ENCODE measurements around the gene ATM. TPM values are rescaled to one million over a fixed set of nuclear protein-coding genes. Genes with fewer than 3 reads are reported as not detected.
"Not testable (repeated sequence)": the region's sequence is repeated elsewhere in the genome, so short reads cannot be mapped to it uniquely, and the experiment has no call there.

The ATM gene
- total RNA-seq, 1 donor from 2014 or later = 51.2 TPM

- Mint-ChIP-seq H3K9me3 (ENCODE audit: unreplicated experiment) (no peaks in the 10 kb centered on the region), H3K4me3 (ENCODE audit: unreplicated experiment) (no peak overlapping the region), H3K36me3 (ENCODE audit: low read depth, unreplicated experiment) (no peaks in the 10 kb centered on the region), H3K4me1 (ENCODE audit: low read depth, unreplicated experiment) (no peaks in the 10 kb centered on the region), H3K27me3 (ENCODE audit: low read depth, unreplicated experiment) (no peaks in the 10 kb centered on the region), H3K27ac (ENCODE audit: unreplicated experiment) (no peak overlapping the region)
- no peaks in the 10 kb centered on the region for H3K79me2 ChIP-seq (ENCODE audit: insufficient read depth, low read length)
- H4K20me1 ChIP-seq (ENCODE audit: insufficient read depth, low read length) = no peaks in the 10 kb centered on the region
- H3K27me3 ChIP-seq (ENCODE audit: insufficient read depth, low read length) = no peaks in the 10 kb centered on the region
- H3K9ac ChIP-seq (ENCODE audit: low read length) = no peak overlapping the region
- DNase-seq (ENCODE audit: low read depth) (no peak), FAIRE-seq (no peak)
- H3K4me2 ChIP-seq (ENCODE audit: low read length) = no peak overlapping the region
- H3K9me3 ChIP-seq (ENCODE audit: insufficient read depth, low read depth, low read length) = no peaks in the 10 kb centered on the region
- no peak overlapping the region for H3K4me3 ChIP-seq (ENCODE audit: insufficient read depth, low read depth, low read length)
- H2AFZ ChIP-seq (ENCODE audit: low read depth, low read length) = no peak overlapping the region
- H3K27ac ChIP-seq (ENCODE audit: low read depth, low read length) = no peak overlapping the region
- no peaks in the 10 kb centered on the region for H3K36me3 ChIP-seq (ENCODE audit: insufficient read depth, low read length)
- TF ChIP-seq EZH2 (IDR thresholded peaks at IDR 0.05; ENCODE audit: insufficient read depth, low read length) (no peak), CTCF (IDR thresholded peaks at IDR 0.05; ENCODE audit: insufficient read depth, low read depth, low read length) (no peak)
- H3K4me1 ChIP-seq (ENCODE audit: insufficient read depth, low read length) = no peaks in the 10 kb centered on the region
These were observed 171.9 kb downstream of the ATM start for GRCh38 chr11:108394744-108395284.

- not testable (repeated sequence) for H2AFZ ChIP-seq (ENCODE audit: low read depth, low read length); H3K27me3 Mint-ChIP-seq (ENCODE audit: low read depth, unreplicated experiment); H3K9ac ChIP-seq (ENCODE audit: low read length); H3K27ac ChIP-seq (ENCODE audit: low read depth, low read length); DNase-seq (ENCODE audit: low read depth); H3K27ac Mint-ChIP-seq (ENCODE audit: unreplicated experiment); H3K4me2 ChIP-seq (ENCODE audit: low read length); H3K9me3 Mint-ChIP-seq (ENCODE audit: unreplicated experiment); H4K20me1 ChIP-seq (ENCODE audit: insufficient read depth, low read length); H3K4me1 ChIP-seq (ENCODE audit: insufficient read depth, low read length); H3K4me3 ChIP-seq (ENCODE audit: insufficient read depth, low read depth, low read length); H3K4me1 Mint-ChIP-seq (ENCODE audit: low read depth, unreplicated experiment); H3K79me2 ChIP-seq (ENCODE audit: insufficient read depth, low read length); H3K36me3 Mint-ChIP-seq (ENCODE audit: low read depth, unreplicated experiment); H3K27me3 ChIP-seq (ENCODE audit: insufficient read depth, low read length); FAIRE-seq; H3K4me3 Mint-ChIP-seq (ENCODE audit: unreplicated experiment); H3K36me3 ChIP-seq (ENCODE audit: insufficient read depth, low read length); H3K9me3 ChIP-seq (ENCODE audit: insufficient read depth, low read depth, low read length)
These were observed 173.8 kb downstream of the ATM start for GRCh38 chr11:108396672-108397071.

- Histone ChIP-seq H3K4me3 (ENCODE audit: insufficient read depth, low read depth, low read length) (no peak overlapping the region), H3K4me1 (ENCODE audit: insufficient read depth, low read length) (no peaks in the 10 kb centered on the region), H3K27ac (ENCODE audit: low read depth, low read length) (no peak overlapping the region), H2AFZ (ENCODE audit: low read depth, low read length) (no peak overlapping the region), H3K79me2 (ENCODE audit: insufficient read depth, low read length) (no peaks in the 10 kb centered on the region), H3K9me3 (ENCODE audit: insufficient read depth, low read depth, low read length) (no peaks in the 10 kb centered on the region), H3K4me2 (ENCODE audit: low read length) (no peak overlapping the region), H4K20me1 (ENCODE audit: insufficient read depth, low read length) (no peaks in the 10 kb centered on the region), H3K36me3 (ENCODE audit: insufficient read depth, low read length) (no peaks in the 10 kb centered on the region), H3K9ac (ENCODE audit: low read length) (no peak overlapping the region), H3K27me3 (ENCODE audit: insufficient read depth, low read length) (no peaks in the 10 kb centered on the region)
- Mint-ChIP-seq H3K4me3 (ENCODE audit: unreplicated experiment) (no peak overlapping the region), H3K9me3 (ENCODE audit: unreplicated experiment) (no peaks in the 10 kb centered on the region), H3K4me1 (ENCODE audit: low read depth, unreplicated experiment) (peaks cover 2% of the 10 kb centered on the region), H3K36me3 (ENCODE audit: low read depth, unreplicated experiment) (no peaks in the 10 kb centered on the region), H3K27ac (ENCODE audit: unreplicated experiment) (no peak overlapping the region), H3K27me3 (ENCODE audit: low read depth, unreplicated experiment) (no peaks in the 10 kb centered on the region)
- TF ChIP-seq EZH2 (IDR thresholded peaks at IDR 0.05; ENCODE audit: insufficient read depth, low read length) (no peak), CTCF (IDR thresholded peaks at IDR 0.05; ENCODE audit: insufficient read depth, low read depth, low read length) (no peak)
- FAIRE-seq (no peak), DNase-seq (ENCODE audit: low read depth) (no peak)
These were observed 175.6 kb downstream of the ATM start for GRCh38 chr11:108398439-108398838.
